H9 (cell line): ENCODE measurements around the gene RBM22. TPM values are rescaled to one million over a fixed set of nuclear protein-coding genes. Genes with fewer than 3 reads are reported as not detected.

Experiments
- DNase-seq: peaks from one replicate; pipeline ENCODE4 v3.0.0-alpha.2; 2017
- H2AFZ ChIP-seq: one replicate; pipeline ENCODE4 v1.6.1; 2013; ENCODE audit warnings: mild to moderate bottlenecking, low read length, control low read depth, moderate library complexity
- H2AK5ac ChIP-seq: 2 replicates; pipeline ENCODE4 v1.6.1; 2013; ENCODE audit warnings: low read length, control low read depth, mixed read lengths; ENCODE audit not compliant: insufficient read length
- H2BK120ac ChIP-seq: one replicate; pipeline ENCODE4 v1.6.1; 2013; ENCODE audit warnings: low read depth, mild to moderate bottlenecking, low read length, control low read depth, inconsistent platforms; ENCODE audit not compliant: poor library complexity, severe bottlenecking
- H2BK12ac ChIP-seq: 2 replicates; pipeline ENCODE4 v1.6.1; 2013; ENCODE audit warnings: low read length, control low read depth, mixed read lengths, low read depth; ENCODE audit not compliant: insufficient read length
- H2BK15ac ChIP-seq: 2 replicates; pipeline ENCODE4 v1.6.1; 2013; ENCODE audit warnings: low read depth, low read length, control low read depth
- H2BK20ac ChIP-seq: one replicate; pipeline ENCODE4 v1.6.1; 2013; ENCODE audit warnings: low read depth, mild to moderate bottlenecking, low read length, control low read depth, inconsistent platforms; ENCODE audit not compliant: poor library complexity, severe bottlenecking
- H2BK5ac ChIP-seq: 2 replicates; pipeline ENCODE4 v1.6.1; 2013; ENCODE audit warnings: low read length, control low read depth, mixed read lengths; ENCODE audit not compliant: insufficient read length
- H3K14ac ChIP-seq: 2 replicates; pipeline ENCODE4 v1.6.1; 2013; ENCODE audit warnings: low read length, control low read depth; ENCODE audit not compliant: insufficient read depth
- H3K18ac ChIP-seq: 2 replicates; pipeline ENCODE4 v1.6.1; 2013; ENCODE audit warnings: low read depth, mild to moderate bottlenecking, mixed read lengths, low read length, control low read depth; ENCODE audit not compliant: insufficient read length
- H3K23ac ChIP-seq: 2 replicates; pipeline ENCODE4 v1.6.1; 2013; ENCODE audit warnings: low read length, control low read depth, mixed read lengths, low read depth; ENCODE audit not compliant: insufficient read length
- H3K23me2 ChIP-seq: 2 replicates; pipeline ENCODE4 v1.6.1; 2013; ENCODE audit warnings: low read depth, mild to moderate bottlenecking, mixed read lengths, low read length, control low read depth; ENCODE audit not compliant: insufficient read length, poor library complexity, severe bottlenecking
- H3K27ac ChIP-seq: 2 replicates; pipeline ENCODE4 v1.5.1; 2013; ENCODE audit warnings: low read length, control low read depth, mixed read lengths, low read depth; ENCODE audit not compliant: insufficient read length
- H3K27me3 ChIP-seq: 2 replicates; pipeline ENCODE4 v1.6.1; 2013; ENCODE audit warnings: low read length, control low read depth, inconsistent platforms; ENCODE audit not compliant: insufficient read depth
- H3K4ac ChIP-seq: 2 replicates; pipeline ENCODE4 v1.6.1; 2013; ENCODE audit warnings: low read depth, mild to moderate bottlenecking, control low read depth, inconsistent platforms, low read length, moderate library complexity
- H3K4me1 ChIP-seq: 2 replicates; pipeline ENCODE4 v1.6.1; 2013; ENCODE audit warnings: low read length, control low read depth, inconsistent platforms; ENCODE audit not compliant: insufficient read depth
- H3K4me2 ChIP-seq: 2 replicates; pipeline ENCODE4 v1.6.1; 2013; ENCODE audit warnings: low read length, control low read depth, mixed read lengths; ENCODE audit not compliant: insufficient read length, insufficient read depth
- H3K56ac ChIP-seq: 2 replicates; pipeline ENCODE4 v1.6.1; 2013; ENCODE audit warnings: low read depth, mild to moderate bottlenecking, mixed read lengths, low read length, control low read depth; ENCODE audit not compliant: insufficient read length
- H3K79me1 ChIP-seq: 2 replicates; pipeline ENCODE4 v1.6.1; 2013; ENCODE audit warnings: low read depth, mild to moderate bottlenecking, moderate library complexity, low read length, control low read depth, inconsistent platforms; ENCODE audit not compliant: insufficient read depth, poor library complexity, severe bottlenecking
- H3K79me2 ChIP-seq: 2 replicates; pipeline ENCODE4 v1.6.1; 2013; ENCODE audit warnings: low read length, control low read depth, inconsistent platforms; ENCODE audit not compliant: insufficient read depth
- H3K9ac ChIP-seq: 2 replicates; pipeline ENCODE4 v1.6.1; 2013; ENCODE audit warnings: low read length, control low read depth, mixed read lengths; ENCODE audit not compliant: insufficient read length; ENCODE audit errors: extremely low read depth
- H3K9me3 ChIP-seq: one replicate; pipeline ENCODE4 v1.6.1; 2013; ENCODE audit warnings: low read depth, low read length, inconsistent platforms; ENCODE audit not compliant: control insufficient read depth
- H3T11ph ChIP-seq: one replicate; pipeline ENCODE4 v1.6.1; 2013; ENCODE audit warnings: mild to moderate bottlenecking, low read length, control low read depth, inconsistent platforms
- H4K20me1 ChIP-seq: one replicate; pipeline ENCODE4 v1.6.1; 2013; ENCODE audit not compliant: control insufficient read depth, insufficient read length, insufficient read depth
- H4K5ac ChIP-seq: 2 replicates; pipeline ENCODE4 v1.6.1; 2013; ENCODE audit warnings: low read depth, mild to moderate bottlenecking, mixed read lengths, low read length, control low read depth; ENCODE audit not compliant: insufficient read length
- H4K8ac ChIP-seq: replicated peaks from 2 replicates; pipeline ENCODE4 v1.6.1; 2013; ENCODE audit warnings: low read length, control low read depth, mixed read lengths, low read depth; ENCODE audit not compliant: insufficient read length
- H4K91ac ChIP-seq: 2 replicates; pipeline ENCODE4 v1.6.1; 2013; ENCODE audit warnings: low read depth, mild to moderate bottlenecking, moderate library complexity, mixed read lengths, low read length, control low read depth; ENCODE audit not compliant: insufficient read length
- H3K27ac Mint-ChIP-seq, 3 experiments: 2 replicates in 2 of 3; 3 replicates in 1 of 3; pipeline ENCODE4 v1.8.0; 2020 to 2021; ENCODE audit warnings: mixed read lengths in 3 of 3, mild to moderate bottlenecking in 1 of 3, moderate library complexity in 1 of 3
- H3K27me3 Mint-ChIP-seq: 2 replicates; pipeline ENCODE4 v1.8.0; 2021; ENCODE audit warnings: low read depth, mild to moderate bottlenecking, moderate library complexity, mixed read lengths
- H3K36me3 Mint-ChIP-seq, 3 experiments: 2 replicates in 2 of 3; 3 replicates in 1 of 3; pipeline ENCODE4 v1.8.0; 2020 to 2021; ENCODE audit warnings: low read depth in 3 of 3, mixed read lengths in 3 of 3; ENCODE audit not compliant: insufficient read depth in 1 of 3
- H3K4me1 Mint-ChIP-seq, 2 experiments: 2 replicates each; pipeline ENCODE4 v1.8.0; 2020; ENCODE audit warnings: mixed read lengths in 2 of 2
- H3K4me3 Mint-ChIP-seq, 2 experiments: 2 replicates in 1 of 2; 3 replicates in 1 of 2; pipeline ENCODE4 v1.8.0; 2020 to 2021; ENCODE audit warnings: mild to moderate bottlenecking in 2 of 2, mixed read lengths in 2 of 2, moderate library complexity in 1 of 2
- H3K9me3 Mint-ChIP-seq, 2 experiments: 2 replicates in 1 of 2; 3 replicates in 1 of 2; pipeline ENCODE4 v1.8.0; 2020; ENCODE audit warnings: mild to moderate bottlenecking in 2 of 2, mixed read lengths in 2 of 2, moderate library complexity in 1 of 2
- WGBS: extraction: QIAGEN DNeasy Blood & Tissue Kit; methylation state at CpG from one replicate; pipeline ENCODE4 v1.1.7; 2013; ENCODE audit warnings: missing lambda C conversion rate, low lambda C conversion rate, mixed read lengths; ENCODE audit not compliant: insufficient read length; ENCODE audit errors: extremely low coverage; 5-methylcytosine and 5-hydroxymethylcytosine counted together
- total RNA-seq: library from RNA; stranded (reverse); gene quantifications from 2 replicates; pipeline ENCODE4 v1.2.1, GENCODE V29; 2021
- TF ChIP-seq, protein P1 (sequence below): fragments of 200-600 bp; sonication (generic); conservative IDR thresholded peaks from 3 replicates; pipeline ENCODE4 v1.8.0; 2021; ENCODE audit warnings: antibody characterized with exemption, mild to moderate bottlenecking

RBM22 gene
- total RNA-seq, 1 experiment from 2014 or later: 47.0 TPM

DNA sequence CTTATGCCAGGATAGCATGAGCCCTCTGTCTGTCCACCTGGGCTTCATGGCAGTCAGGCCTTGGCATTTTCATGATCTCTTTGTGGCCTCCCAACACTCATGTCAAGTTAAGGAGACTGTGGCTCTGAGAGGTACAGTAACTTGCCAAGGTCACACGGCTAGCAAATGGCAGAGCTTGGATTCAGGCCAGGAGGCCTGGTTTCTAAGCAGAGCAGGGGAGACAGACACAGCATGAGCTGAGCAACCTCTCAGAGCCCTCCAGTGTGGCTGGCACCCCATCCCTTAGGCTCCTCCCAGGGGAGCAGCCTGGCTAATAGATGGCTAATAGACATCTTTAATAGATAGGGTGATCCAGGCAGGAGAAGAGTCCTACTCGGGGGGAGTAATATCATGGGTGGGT lies 56.3 kb downstream of the RBM22 start:
- peaks cover 2% of the 10 kb centered on the region; the same call in 1 of the 2 replicates for H3K4me1 ChIP-seq
- H2AK5ac ChIP-seq: no peak overlapping the region
- H3K56ac ChIP-seq: no peak overlapping the region
- peaks cover 31 to 48% of the 10 kb centered on the region in 2 experiments for H3K4me1 Mint-ChIP-seq
- no peak overlapping the region for H3K23ac ChIP-seq
- H2BK120ac ChIP-seq: no peak overlapping the region
- no peak overlapping the region for H2BK5ac ChIP-seq
- H3K14ac ChIP-seq: no peak overlapping the region
- no peak overlapping the region for H3K4ac ChIP-seq
- H3K23me2 ChIP-seq: no peaks in the 10 kb centered on the region
- no peak overlapping the region for H4K8ac ChIP-seq
- TF ChIP-seq, protein P1, sequence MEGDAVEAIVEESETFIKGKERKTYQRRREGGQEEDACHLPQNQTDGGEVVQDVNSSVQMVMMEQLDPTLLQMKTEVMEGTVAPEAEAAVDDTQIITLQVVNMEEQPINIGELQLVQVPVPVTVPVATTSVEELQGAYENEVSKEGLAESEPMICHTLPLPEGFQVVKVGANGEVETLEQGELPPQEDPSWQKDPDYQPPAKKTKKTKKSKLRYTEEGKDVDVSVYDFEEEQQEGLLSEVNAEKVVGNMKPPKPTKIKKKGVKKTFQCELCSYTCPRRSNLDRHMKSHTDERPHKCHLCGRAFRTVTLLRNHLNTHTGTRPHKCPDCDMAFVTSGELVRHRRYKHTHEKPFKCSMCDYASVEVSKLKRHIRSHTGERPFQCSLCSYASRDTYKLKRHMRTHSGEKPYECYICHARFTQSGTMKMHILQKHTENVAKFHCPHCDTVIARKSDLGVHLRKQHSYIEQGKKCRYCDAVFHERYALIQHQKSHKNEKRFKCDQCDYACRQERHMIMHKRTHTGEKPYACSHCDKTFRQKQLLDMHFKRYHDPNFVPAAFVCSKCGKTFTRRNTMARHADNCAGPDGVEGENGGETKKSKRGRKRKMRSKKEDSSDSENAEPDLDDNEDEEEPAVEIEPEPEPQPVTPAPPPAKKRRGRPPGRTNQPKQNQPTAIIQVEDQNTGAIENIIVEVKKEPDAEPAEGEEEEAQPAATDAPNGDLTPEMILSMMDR: no peak
- no peaks in the 10 kb centered on the region for H3K9me3 ChIP-seq
- no CpG with 5 or more reads among the region's 2 CpGs for WGBS
- no peaks in the 10 kb centered on the region for H3K79me1 ChIP-seq
- H3K27me3 ChIP-seq: no peaks in the 10 kb centered on the region
- no peak overlapping the region for H2AFZ ChIP-seq
- H3T11ph ChIP-seq: no peak overlapping the region
- no peak overlapping the region for H2BK15ac ChIP-seq
- H3K4me3 Mint-ChIP-seq: peak overlapping the region in 1 of 2 experiments; percentile 24; a peak in 1 of 5 replicates
- no peak overlapping the region for H2BK20ac ChIP-seq
- H3K27ac ChIP-seq: no peak overlapping the region
- H3K9me3 Mint-ChIP-seq: no peaks in the 10 kb centered on the region
- no peak overlapping the region for H2BK12ac ChIP-seq
- H3K79me2 ChIP-seq: no peaks in the 10 kb centered on the region
- H4K5ac ChIP-seq: no peak overlapping the region
- DNase-seq: no peak
- peaks cover 2% of the 10 kb centered on the region; the same call in 1 of the 2 replicates for H3K27me3 Mint-ChIP-seq
- no peak overlapping the region for H3K18ac ChIP-seq
- H3K36me3 Mint-ChIP-seq: no peaks in the 10 kb centered on the region
- H4K20me1 ChIP-seq: no peaks in the 10 kb centered on the region
- H3K4me2 ChIP-seq: no peak overlapping the region
- peak overlapping the region in 2 of 3 experiments; percentile 18 to 85; a peak in 5 of 7 replicates for H3K27ac Mint-ChIP-seq
- no peak overlapping the region for H4K91ac ChIP-seq
- no peak overlapping the region for H3K9ac ChIP-seq
